NCI-H774 (cell line): ENCODE results near the gene CAMTA1.

Experiments
- DNase-seq: peaks from one replicate; lab custom pipeline; 2025; lab: John Stamatoyannopoulos, UW

CAMTA1 gene

DNA sequence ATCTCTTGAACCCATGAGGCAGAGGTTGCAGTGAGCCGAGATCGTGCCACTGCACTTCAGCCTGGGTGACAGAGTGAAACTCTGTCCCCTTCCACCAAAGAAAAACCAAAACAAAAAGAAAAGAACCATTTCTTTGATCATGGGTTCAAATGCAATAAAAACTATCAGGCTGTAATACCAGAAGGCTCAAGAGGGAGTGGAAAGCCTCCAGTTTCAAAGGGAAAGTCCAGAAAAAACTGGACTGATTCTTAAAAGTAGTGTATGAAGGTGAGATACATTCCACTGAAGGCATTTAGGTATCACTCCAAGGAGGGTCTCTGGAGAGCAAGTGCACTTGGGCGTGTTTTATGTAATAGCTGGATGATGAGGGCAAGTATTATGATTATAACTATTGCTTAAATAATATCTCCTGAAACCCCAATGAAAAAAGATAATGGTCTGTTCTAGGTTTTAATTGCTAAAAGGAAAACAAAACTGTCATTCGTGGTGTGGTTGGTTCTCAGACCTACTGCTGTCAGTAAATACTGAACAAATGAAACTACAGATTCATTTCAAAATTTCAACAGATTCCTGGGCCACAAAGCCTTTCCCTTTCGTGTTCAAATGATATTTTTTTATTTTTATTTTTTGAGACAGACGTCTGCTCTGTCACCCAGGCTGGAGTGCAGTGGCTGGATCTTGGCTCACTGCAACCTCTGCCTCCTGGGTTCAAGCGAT is 6.0 kb upstream of the CAMTA1 start:
- DNase-seq = no peak

GRCh38 chr1:6782151-6782550 is 3.1 kb upstream of the CAMTA1 start:
- DNase-seq = no peak

DNA sequence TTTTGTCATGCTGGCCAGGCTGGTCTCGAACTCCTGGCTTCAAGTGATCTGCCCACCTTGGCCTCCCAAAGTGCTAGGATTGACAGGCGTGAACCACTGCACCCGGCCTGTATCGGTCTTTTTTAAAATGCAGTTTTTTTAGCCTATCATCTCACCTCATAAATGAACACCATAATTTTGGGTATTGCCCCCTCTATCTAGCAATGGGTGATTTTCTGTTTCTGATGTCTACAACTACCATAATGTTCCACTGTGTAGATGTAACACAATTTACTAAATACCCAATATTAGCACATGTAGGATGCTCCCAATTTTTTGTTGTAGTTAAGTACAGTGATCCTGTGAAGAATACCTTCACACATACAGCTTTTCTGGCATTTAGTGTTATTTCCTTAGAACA is 2.0 kb upstream of the CAMTA1 start:
- no peak for DNase-seq

DNA sequence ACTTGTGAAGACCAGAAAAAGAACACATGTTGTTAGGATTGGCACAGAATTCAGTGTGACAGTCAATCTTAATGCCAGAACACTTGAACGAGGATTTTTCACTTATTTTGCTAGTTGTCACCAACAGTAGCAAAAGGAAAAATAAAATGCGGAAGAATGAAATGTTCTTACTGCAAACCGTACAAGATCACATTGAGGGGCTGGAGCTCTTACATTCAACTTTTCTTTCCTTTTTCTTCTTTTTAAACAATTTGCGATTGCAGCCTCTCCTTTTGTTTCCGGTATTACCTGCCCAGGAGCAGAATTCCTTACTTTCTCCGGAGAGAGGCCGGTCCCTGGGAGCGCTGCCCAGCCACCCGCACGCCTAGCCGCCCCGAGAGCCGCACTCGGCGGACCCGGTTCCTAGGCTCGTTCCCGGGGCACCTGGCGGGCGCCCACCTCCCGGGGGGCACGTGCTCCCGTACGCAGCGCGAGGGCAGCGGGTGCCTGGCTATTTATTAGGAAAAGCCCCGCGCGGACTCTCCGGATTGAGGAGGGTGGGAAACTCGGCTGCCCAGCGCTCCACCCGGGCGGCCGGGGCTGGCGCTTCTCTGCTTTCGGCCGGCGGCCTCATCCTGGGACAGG is 1.2 kb upstream of the CAMTA1 start:
- DNase-seq = no peak

DNA sequence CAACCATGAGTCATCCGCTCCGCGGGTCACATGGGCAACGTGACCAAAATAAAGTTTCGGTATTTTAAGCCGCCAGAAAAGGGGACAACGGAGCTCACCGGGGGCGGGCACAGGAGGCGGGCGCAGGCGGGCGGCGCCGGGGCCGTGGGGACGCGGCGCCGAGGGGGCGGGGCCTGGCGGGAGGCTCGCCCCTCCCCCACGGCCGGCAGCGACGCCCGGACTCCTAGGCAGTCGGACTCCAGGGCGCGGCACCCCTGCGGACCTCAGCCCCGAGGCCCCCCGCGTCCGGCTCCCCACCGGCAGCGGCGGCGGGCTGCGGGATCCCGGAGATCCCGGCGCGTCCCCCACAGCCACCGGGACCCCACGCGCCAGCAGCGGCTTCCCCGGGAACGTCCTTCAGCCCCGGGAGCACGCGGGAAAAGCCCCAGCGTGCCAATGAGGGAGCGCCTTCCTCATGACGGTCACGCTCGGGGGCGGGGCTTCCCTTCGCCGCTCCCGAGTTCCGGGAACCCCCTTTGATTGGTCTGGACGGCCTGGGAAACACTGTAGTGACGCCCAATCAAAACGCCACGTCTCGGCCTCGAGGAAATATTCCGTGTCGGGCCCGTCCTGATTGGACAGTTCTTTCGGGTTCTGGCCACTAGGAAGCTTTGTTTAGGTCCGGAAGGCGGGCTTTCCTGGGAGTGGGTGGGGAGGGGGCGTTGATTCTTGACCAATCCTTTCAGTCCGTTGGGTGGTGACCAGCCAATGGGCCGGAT is 515 bp upstream of the CAMTA1 start:
- DNase-seq = peak; percentile 96

GRCh38 chr1:6785728-6786505 is 663 bp downstream of the CAMTA1 start:
- DNase-seq = no peak

- no peak for DNase-seq
Observed at GRCh38 chr1:6788946-6789345, 3.7 kb downstream of the CAMTA1 start.

- DNase-seq = no peak
Observed at GRCh38 chr1:6790146-6790545, 4.9 kb downstream of the CAMTA1 start.

GRCh38 chr1:6794164-6794563 is 8.9 kb downstream of the CAMTA1 start:
- DNase-seq = no peak

GRCh38 chr1:6795203-6795602 is 9.9 kb downstream of the CAMTA1 start:
- DNase-seq = no peak

- no peak for DNase-seq
Observed at GRCh38 chr1:6795661-6796060, 10.4 kb downstream of the CAMTA1 start.

- DNase-seq = no peak
Observed at GRCh38 chr1:6796095-6796494, 10.8 kb downstream of the CAMTA1 start.

DNA sequence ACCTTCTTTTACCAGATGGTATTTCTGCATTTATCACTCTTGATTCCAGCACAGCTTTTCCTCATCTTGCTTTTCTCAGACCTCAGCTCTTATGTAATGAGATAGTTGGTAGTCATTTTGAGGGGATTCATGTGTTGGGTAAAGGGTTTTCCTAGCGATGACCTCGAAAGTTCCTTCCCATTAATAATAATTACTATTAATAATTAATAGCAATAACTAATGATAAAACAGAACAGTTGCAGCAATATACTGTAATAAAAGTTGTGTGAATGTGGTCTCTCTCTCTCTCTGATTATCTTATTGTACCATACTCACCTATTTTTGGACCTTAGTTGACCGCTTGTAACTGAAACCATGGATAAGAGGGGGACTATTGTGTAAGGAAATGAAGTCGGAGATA is 14.2 kb downstream of the CAMTA1 start:
- no peak for DNase-seq

DNA sequence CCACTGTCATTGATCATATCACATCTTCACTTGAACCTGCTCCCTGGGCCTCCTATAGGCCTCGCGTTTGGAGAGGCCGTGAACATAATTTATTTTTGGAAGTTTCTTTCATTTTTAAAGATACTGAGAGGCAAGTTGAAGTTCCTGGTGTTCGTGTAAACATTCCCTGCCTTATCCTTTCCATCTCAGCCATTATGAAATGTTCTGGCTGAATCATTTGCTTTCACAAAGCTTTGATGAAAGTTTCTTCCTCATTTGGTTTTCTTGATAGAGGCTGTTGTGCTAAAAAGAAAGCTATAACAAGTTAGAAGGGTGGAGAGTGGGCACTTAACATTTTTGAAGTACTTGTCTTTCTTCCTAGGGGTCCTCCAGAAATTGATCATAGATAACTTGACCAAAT is 15.5 kb downstream of the CAMTA1 start:
- no peak for DNase-seq

DNA sequence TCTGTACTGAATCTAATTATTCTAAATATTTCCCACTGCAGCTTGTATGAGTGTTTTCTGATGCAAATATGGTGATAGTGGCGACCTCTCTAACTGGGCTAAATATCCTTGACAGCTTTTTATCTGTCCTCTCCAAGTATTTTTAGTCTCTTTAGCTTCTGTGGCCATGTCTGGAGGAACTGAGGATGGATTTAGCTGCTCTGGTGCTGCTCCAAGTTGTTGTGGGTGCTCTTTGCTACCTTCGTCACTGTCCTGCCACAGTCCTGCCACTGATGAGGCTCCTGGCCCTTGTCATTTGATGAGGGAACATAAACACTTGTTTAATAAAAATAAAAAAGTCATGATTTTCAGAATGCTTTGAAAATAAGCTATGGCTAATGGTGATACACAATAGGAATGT is 15.9 kb downstream of the CAMTA1 start:
- DNase-seq = no peak

DNA sequence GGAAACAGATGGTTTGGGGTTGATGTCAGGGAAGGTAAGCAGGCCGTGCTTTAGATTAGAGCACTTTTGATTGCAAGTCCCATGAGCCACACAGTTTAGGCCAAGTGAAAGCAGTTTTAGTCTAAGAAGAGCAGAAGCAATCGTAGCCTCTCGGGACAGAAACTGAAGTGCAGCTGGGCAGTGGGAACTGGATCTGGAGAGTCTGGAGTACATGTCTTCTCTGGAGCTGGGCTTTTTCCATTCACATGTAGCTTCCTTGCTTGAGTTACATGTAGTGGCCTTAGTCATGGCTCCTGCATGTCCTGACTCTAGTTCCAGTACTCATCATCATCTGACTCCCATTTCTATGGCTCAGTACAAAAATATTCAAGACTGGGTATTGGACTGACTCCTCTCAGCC is 16.7 kb downstream of the CAMTA1 start:
- DNase-seq = no peak

- no peak for DNase-seq
Observed at GRCh38 chr1:6802454-6802853, 17.2 kb downstream of the CAMTA1 start.

GRCh38 chr1:6802893-6803292 is 17.6 kb downstream of the CAMTA1 start:
- DNase-seq = no peak

- DNase-seq = no peak
Observed at GRCh38 chr1:6803357-6803756, 18.1 kb downstream of the CAMTA1 start.

DNA sequence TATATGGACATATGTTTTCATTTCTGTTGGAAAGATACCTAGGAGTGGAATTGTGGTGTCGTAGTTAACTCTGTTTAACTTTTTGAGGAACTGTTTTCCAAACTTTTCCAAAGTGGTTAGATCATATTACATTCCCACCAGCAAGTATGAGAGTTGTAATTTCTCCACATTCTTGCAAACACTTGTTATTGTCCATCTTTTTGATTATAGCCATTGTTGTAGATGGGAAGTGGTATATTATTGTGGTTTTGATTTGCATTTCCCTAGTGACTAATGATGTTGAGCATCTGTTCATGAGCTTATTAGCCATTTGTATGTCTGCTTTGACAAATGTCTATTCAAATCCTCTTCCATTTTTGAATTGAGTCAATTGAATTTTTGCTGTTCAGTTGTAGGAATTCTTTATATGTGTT is 19.8 kb downstream of the CAMTA1 start:
- DNase-seq = no peak

GRCh38 chr1:6807782-6808181 is 22.5 kb downstream of the CAMTA1 start:
- no peak for DNase-seq

DNA sequence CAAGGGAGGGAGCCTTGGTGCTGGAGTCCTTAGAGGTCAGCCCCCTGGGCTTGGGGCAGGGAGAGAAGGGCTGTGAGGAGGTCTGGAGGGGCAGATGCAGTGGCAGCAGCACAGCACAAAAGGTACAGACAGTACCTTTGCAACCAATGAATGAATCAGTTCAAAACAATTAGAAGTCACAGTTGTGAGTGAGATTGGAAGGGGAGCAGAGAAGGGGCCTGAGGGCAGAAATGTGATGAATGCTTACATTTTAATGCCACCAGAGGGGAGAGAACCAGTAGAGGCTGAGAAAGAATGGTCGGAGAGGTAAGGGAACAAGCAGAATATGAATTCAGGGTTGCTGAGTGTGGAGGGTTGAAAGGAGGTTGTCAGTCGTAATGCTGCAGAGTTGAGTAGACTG is 24.2 kb downstream of the CAMTA1 start:
- DNase-seq = no peak
